Amniotic epithelial cell (primary cell): ENCODE results near the gene MSH2.
A peak's percentile ranks its signal among the peaks of the same experiment; 100 is the strongest.
"Not testable (repeated sequence)": the region's sequence is repeated elsewhere in the genome, so short reads cannot be mapped to it uniquely, and the experiment has no call there.

Experiments
- DNase-seq: peaks from one replicate; pipeline ENCODE4 v3.0.0-alpha.2; 2010; ENCODE audit warnings: low read depth

MSH2 gene

GRCh38 chr2:47484396-47484795, 81.4 kb downstream of the MSH2 start:
- DNase-seq, result no peak

GRCh38 chr2:47485177-47485576, 82.2 kb downstream of the MSH2 start:
- no peak for DNase-seq

- DNase-seq, result peak; percentile 84
These were observed 82.9 kb downstream of the MSH2 start for GRCh38 chr2:47485751-47486300.

- peak; percentile 93 for DNase-seq
These were observed 84.0 kb downstream of the MSH2 start for GRCh38 chr2:47486841-47487497.

GRCh38 chr2:47487498-47487875, 84.5 kb downstream of the MSH2 start:
- no peak for DNase-seq

- DNase-seq, result peak; percentile 93
These were observed 86.1 kb downstream of the MSH2 start for GRCh38 chr2:47488870-47489584.

GRCh38 chr2:47490406-47490805, 87.5 kb downstream of the MSH2 start:
- DNase-seq, result peak; percentile 45

GRCh38 chr2:47493317-47494035, 90.5 kb downstream of the MSH2 start:
- DNase-seq, result no peak

GRCh38 chr2:47494267-47495130, 91.5 kb downstream of the MSH2 start:
- DNase-seq, result no peak

- DNase-seq, result peak; percentile 22
These were observed 95.0 kb downstream of the MSH2 start for GRCh38 chr2:47497843-47498460.

- no peak for DNase-seq
These were observed 96.1 kb downstream of the MSH2 start for GRCh38 chr2:47499093-47499492.

GRCh38 chr2:47499621-47500309, 96.8 kb downstream of the MSH2 start:
- no peak for DNase-seq

- DNase-seq, result peak; percentile 85
These were observed 98.6 kb downstream of the MSH2 start for GRCh38 chr2:47501374-47502200.

- not testable (repeated sequence) for DNase-seq
These were observed 99.5 kb downstream of the MSH2 start for GRCh38 chr2:47502498-47502897.

- DNase-seq, result no peak
These were observed 100.6 kb downstream of the MSH2 start for GRCh38 chr2:47503481-47504070.

GRCh38 chr2:47504174-47504810, 101.3 kb downstream of the MSH2 start:
- DNase-seq, result no peak

GRCh38 chr2:47506024-47506423, 103.1 kb downstream of the MSH2 start:
- no peak for DNase-seq

- no peak for DNase-seq
These were observed 103.5 kb downstream of the MSH2 start for GRCh38 chr2:47506436-47506835.

- DNase-seq, result no peak
These were observed 105.1 kb downstream of the MSH2 start for GRCh38 chr2:47508080-47508479.
